Tracheal epithelial cell (primary cell): ENCODE data around the gene TMEM18. TPM values are rescaled to one million over a fixed set of nuclear protein-coding genes. Genes with fewer than 3 reads are reported as not detected.

Experiments used
- total RNA-seq: library from RNA; depleted of rRNA; stranded (reverse); fragments of >200 nt; gene quantifications from 2 replicates; pipeline ENCODE4 v1.2.1, GENCODE V29; 2014

The TMEM18 gene
- total RNA-seq, result 36.2 and 40.5 TPM in 2 replicates

GRCh38 chr2:677056-677958, at the start of gene TMEM18:
TMEM18 (minus strand) TSS chr2:677406; CDS start chr2:677345, 61 bp downstream.

